Breast epithelium (tissue), 4 donors: ENCODE results near the gene BFSP2. TPM values are rescaled to one million over a fixed set of nuclear protein-coding genes. Genes with fewer than 3 reads are reported as not detected.

ENCODE experiments used
- DNase-seq, 2 donors: peaks; one replicate each; pipeline ENCODE4 v3.0.0-alpha.2; 2019; ENCODE audit warnings: low spot score in 2 of 2
- H3K27ac ChIP-seq, 2 donors: fragments of 200-600 bp; sonication (generic) in 1 of 2; one replicate each; pipeline ENCODE4 v1.5.1; 2016 to 2019; ENCODE audit warnings: mild to moderate bottlenecking in 1 of 2
- H3K27me3 ChIP-seq, 2 donors: fragments of 200-600 bp; sonication (generic) in 1 of 2; one replicate each; pipeline versions ENCODE4 v1.5.1 to v1.6.0; 2017 to 2019; ENCODE audit warnings: control low read depth in 1 of 2, mild to moderate bottlenecking in 1 of 2
- H3K36me3 ChIP-seq: fragments of 200-600 bp; one replicate; pipeline ENCODE4 v1.5.1; 2019
- H3K4me1 ChIP-seq, 2 donors: fragments of 200-600 bp; sonication (generic); one replicate each; pipeline ENCODE4 v1.5.1; 2016 to 2019; ENCODE audit warnings: control low read depth in 1 of 2
- H3K4me3 ChIP-seq, 3 donors: fragments of 200-600 bp; sonication (generic); 1 replicate in 2 of 3; 2 replicates in 1 of 3; pipeline ENCODE4 v1.5.1; 2016 to 2019; ENCODE audit warnings: mild to moderate bottlenecking in 3 of 3, moderate library complexity in 2 of 3
- H3K9me3 ChIP-seq, 2 donors: fragments of 200-600 bp; sonication (generic) in 1 of 2; one replicate each; pipeline ENCODE4 v1.5.1; 2016 to 2019; ENCODE audit warnings: control low read depth in 1 of 2
- POLR2A ChIP-seq: fragments of 450-650 bp; IDR thresholded peaks from one replicate; pipeline ENCODE4 v1.6.1; 2016; ENCODE audit warnings: antibody characterized with exemption, mild to moderate bottlenecking, moderate library complexity
- POLR2AphosphoS5 ChIP-seq, 3 donors: sonication (generic); formaldehyde crosslinking; IDR thresholded peaks; one replicate each; pipeline ENCODE4 v1.6.1; 2017; ENCODE audit warnings: antibody characterized with exemption in 3 of 3
- intact Hi-C: fragments of 100-400 bp; cut with DNase I; formaldehyde crosslinking; loops from one replicate; pipeline ENCODE4 v1.15.1; 2023; ENCODE audit warnings: low total_unique reads
- total RNA-seq, 3 donors: library from RNA; depleted of rRNA; stranded (reverse); fragments of >200 nt; gene quantifications; one replicate each; pipeline ENCODE4 v1.1.0, GENCODE V29; 2016
- TF ChIP-seq, protein P1 (sequence below), 3 donors: fragments of 450-650 bp; IDR thresholded peaks; one replicate each; pipeline ENCODE4 v1.5.1; 2016 to 2017; ENCODE audit warnings: antibody characterized with exemption in 3 of 3, mild to moderate bottlenecking in 3 of 3, moderate library complexity in 3 of 3

The BFSP2 gene, protein sequence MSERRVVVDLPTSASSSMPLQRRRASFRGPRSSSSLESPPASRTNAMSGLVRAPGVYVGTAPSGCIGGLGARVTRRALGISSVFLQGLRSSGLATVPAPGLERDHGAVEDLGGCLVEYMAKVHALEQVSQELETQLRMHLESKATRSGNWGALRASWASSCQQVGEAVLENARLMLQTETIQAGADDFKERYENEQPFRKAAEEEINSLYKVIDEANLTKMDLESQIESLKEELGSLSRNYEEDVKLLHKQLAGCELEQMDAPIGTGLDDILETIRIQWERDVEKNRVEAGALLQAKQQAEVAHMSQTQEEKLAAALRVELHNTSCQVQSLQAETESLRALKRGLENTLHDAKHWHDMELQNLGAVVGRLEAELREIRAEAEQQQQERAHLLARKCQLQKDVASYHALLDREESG
- not detected for total RNA-seq

DNA sequence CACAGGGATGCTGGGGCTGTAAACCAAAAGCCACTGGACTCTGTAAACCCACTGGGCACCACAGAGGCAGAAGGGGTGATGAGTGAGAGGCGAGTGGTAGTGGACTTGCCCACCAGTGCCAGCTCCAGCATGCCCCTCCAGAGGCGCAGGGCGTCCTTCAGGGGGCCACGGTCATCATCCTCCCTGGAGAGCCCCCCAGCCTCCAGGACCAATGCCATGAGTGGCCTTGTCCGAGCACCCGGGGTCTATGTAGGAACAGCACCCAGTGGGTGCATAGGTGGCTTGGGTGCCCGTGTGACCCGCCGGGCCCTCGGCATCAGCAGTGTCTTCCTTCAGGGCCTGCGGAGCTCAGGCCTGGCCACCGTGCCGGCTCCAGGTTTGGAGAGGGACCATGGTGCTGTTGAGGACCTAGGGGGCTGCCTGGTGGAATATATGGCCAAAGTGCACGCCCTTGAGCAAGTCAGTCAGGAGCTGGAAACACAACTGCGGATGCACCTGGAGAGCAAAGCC, at the start of gene BFSP2:
TSS of gene BFSP2 (plus strand) at position 51 of the 510 bp plus-strand sequence. CDS start at position 79, 28 bp downstream.
- H3K4me3 ChIP-seq, result no peak within 1 kb of the TSS
- H3K27ac ChIP-seq, result no peak within 1 kb of the TSS
- H3K4me1 ChIP-seq, result peaks cover 0 to 4% of the 10 kb centered on the region in 2 donors
- intact Hi-C loops, result no loop called here
- no peaks in the 10 kb centered on the region for H3K27me3 ChIP-seq
- DNase-seq, result no peak
- no peaks in the 10 kb centered on the region for H3K36me3 ChIP-seq
- no peaks in the 10 kb centered on the region for H3K9me3 ChIP-seq
- TF ChIP-seq, protein P1, sequence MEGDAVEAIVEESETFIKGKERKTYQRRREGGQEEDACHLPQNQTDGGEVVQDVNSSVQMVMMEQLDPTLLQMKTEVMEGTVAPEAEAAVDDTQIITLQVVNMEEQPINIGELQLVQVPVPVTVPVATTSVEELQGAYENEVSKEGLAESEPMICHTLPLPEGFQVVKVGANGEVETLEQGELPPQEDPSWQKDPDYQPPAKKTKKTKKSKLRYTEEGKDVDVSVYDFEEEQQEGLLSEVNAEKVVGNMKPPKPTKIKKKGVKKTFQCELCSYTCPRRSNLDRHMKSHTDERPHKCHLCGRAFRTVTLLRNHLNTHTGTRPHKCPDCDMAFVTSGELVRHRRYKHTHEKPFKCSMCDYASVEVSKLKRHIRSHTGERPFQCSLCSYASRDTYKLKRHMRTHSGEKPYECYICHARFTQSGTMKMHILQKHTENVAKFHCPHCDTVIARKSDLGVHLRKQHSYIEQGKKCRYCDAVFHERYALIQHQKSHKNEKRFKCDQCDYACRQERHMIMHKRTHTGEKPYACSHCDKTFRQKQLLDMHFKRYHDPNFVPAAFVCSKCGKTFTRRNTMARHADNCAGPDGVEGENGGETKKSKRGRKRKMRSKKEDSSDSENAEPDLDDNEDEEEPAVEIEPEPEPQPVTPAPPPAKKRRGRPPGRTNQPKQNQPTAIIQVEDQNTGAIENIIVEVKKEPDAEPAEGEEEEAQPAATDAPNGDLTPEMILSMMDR (IDR thresholded peaks at IDR 0.05), result no peak
- no peak for TF ChIP-seq POLR2AphosphoS5 (IDR thresholded peaks at IDR 0.05)
- TF ChIP-seq POLR2A, result no peak

DNA sequence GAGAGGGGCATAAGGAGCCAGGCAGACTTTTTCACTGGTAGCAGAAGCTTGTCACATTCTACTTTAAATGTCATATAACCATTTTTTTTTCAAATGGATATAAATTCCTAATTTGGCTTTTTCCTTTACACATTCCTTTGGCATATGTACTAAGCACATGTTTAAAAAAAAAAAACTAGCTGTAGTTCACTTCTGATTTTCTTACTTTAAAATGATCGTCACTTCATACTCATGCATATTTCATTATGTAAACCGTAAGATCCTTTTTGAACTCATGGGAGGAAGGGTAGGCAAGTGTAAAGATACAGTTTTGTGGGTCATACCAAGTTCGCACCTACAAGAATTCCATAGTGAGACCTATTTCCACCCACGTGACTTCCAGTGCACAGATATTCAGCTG, 45.1 kb upstream of the BFSP2 start:
- intact Hi-C loops, result no loop called here
- no peaks in the 10 kb centered on the region for H3K4me1 ChIP-seq
- no peak overlapping the region for H3K27ac ChIP-seq
- no peaks in the 10 kb centered on the region for H3K36me3 ChIP-seq
- TF ChIP-seq POLR2A, result no peak
- TF ChIP-seq POLR2AphosphoS5 (IDR thresholded peaks at IDR 0.05), result no peak
- TF ChIP-seq, protein P1 (IDR thresholded peaks at IDR 0.05), result no peak
- H3K9me3 ChIP-seq, result no peaks in the 10 kb centered on the region
- no peak overlapping the region for H3K4me3 ChIP-seq
- DNase-seq, result no peak
- no peaks in the 10 kb centered on the region for H3K27me3 ChIP-seq

- Histone ChIP-seq H3K9me3 (no peaks in the 10 kb centered on the region), H3K36me3 (no peaks in the 10 kb centered on the region), H3K27me3 (no peaks in the 10 kb centered on the region), H3K4me3 (no peak overlapping the region), H3K27ac (no peak overlapping the region), H3K4me1 (no peaks in the 10 kb centered on the region)
- TF ChIP-seq POLR2AphosphoS5 (IDR thresholded peaks at IDR 0.05), result no peak
- TF ChIP-seq POLR2A, result no peak
- TF ChIP-seq, protein P1 (IDR thresholded peaks at IDR 0.05), result no peak
- no peak for DNase-seq
- intact Hi-C loops, result no loop called here
Measured at GRCh38 chr3:133360476-133360875, 39.4 kb upstream of the BFSP2 start.

DNA sequence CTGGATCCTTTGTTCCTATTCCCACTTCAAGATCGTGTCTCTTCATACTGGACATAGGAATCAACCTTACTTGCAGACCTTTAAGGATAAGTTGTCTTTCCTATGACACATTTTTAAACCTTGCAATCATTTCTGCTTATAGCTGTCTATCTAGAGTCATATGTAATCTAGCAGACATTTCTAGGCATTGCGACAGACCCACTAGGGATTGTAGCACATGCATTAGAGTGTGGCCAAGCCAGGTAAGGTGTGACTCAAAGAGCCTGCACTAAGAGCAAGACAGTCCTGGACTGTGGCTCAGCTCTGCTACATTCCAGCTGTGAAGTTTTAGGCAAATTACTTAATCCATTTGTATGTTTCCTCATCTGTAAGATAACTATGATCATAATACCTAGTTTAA, 38.8 kb upstream of the BFSP2 start:
- intact Hi-C loops, result no loop called here
- Histone ChIP-seq H3K36me3 (no peaks in the 10 kb centered on the region), H3K27me3 (no peaks in the 10 kb centered on the region), H3K4me3 (no peak overlapping the region), H3K27ac (no peak overlapping the region), H3K4me1 (no peaks in the 10 kb centered on the region), H3K9me3 (no peaks in the 10 kb centered on the region)
- DNase-seq, result no peak
- TF ChIP-seq POLR2AphosphoS5 (IDR thresholded peaks at IDR 0.05) (no peak), POLR2A (no peak)
- TF ChIP-seq, protein P1 (IDR thresholded peaks at IDR 0.05), result no peak

DNA sequence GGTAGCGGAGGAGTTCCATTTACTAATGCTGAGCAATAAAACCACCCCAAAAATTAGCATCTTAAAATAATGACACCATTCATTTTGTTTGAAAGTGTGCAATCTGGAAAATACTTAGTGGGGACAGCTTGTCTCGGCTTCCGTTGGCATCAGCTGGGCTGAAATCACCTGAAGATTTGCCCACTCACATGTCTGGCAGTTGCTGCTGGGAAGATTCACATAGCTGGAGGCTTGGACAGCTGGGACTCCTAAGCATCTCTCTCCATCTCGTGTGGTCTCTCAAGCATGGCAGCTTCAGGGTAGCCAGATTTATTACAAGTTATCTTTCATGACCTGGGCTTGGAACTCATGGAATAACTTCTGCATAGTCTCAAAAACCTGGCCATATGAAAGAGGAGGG, 38.4 kb upstream of the BFSP2 start:
- no peaks in the 10 kb centered on the region for H3K9me3 ChIP-seq
- H3K27ac ChIP-seq, result no peak overlapping the region
- intact Hi-C loops, result no loop called here
- H3K4me3 ChIP-seq, result no peak overlapping the region
- no peak for TF ChIP-seq POLR2A
- TF ChIP-seq, protein P1 (IDR thresholded peaks at IDR 0.05), result no peak
- no peak for TF ChIP-seq POLR2AphosphoS5 (IDR thresholded peaks at IDR 0.05)
- H3K36me3 ChIP-seq, result no peaks in the 10 kb centered on the region
- DNase-seq, result no peak
- H3K27me3 ChIP-seq, result no peaks in the 10 kb centered on the region
- no peaks in the 10 kb centered on the region for H3K4me1 ChIP-seq
